Frontal cortex (tissue), 4 donors: ENCODE results near the gene TTLL10. TPM values are rescaled to one million over a fixed set of nuclear protein-coding genes. Genes with fewer than 3 reads are reported as not detected.
A peak's percentile ranks its signal among the peaks of the same experiment; 100 is the strongest.

Experiments
- DNase-seq, 2 donors: peaks; one replicate each; pipeline ENCODE4 v3.0.0; 2012; ENCODE audit warnings: low spot score in 2 of 2
- FAIRE-seq: peaks from 2 replicates; lab custom pipeline; 2012; peaks lifted over from hg19 to GRCh38; lab: Jason Lieb, UNC
- small RNA-seq: library from RNA; depleted of rRNA; stranded (forward); fragments of <200 nt; gene quantifications from one replicate; pipeline ENCODE3, GENCODE V24; 2014
- total RNA-seq: library from RNA; depleted of rRNA; stranded (reverse); fragments of >200 nt; gene quantifications from one replicate; pipeline ENCODE4 v1.2.3, GENCODE V29; 2014
- donor health status: control.
- donor health status: control.
- donor health status: control.

TTLL10 gene
- total RNA-seq, 1 donor from 2014 or later = not detected

GRCh38 chr1:1240348-1240732, 66.7 kb downstream of the TTLL10 start:
- no peak for DNase-seq
- FAIRE-seq = no peak

GRCh38 chr1:1240822-1241587, 67.3 kb downstream of the TTLL10 start:
- DNase-seq = no peak

GRCh38 chr1:1241588-1242219, 68.0 kb downstream of the TTLL10 start:
- no peak for DNase-seq
- FAIRE-seq = no peak

More at GRCh38 chr1:1240822-1241587, 67.3 kb downstream of the TTLL10 start:
- FAIRE-seq = no peak

GRCh38 chr1:1242461-1243265, 69.0 kb downstream of the TTLL10 start:
- no peak for FAIRE-seq
- DNase-seq = no peak

- FAIRE-seq = no peak
- DNase-seq = no peak
Observed at GRCh38 chr1:1243266-1243660, 69.6 kb downstream of the TTLL10 start.

GRCh38 chr1:1243807-1244191, 70.1 kb downstream of the TTLL10 start:
- DNase-seq = no peak
- FAIRE-seq = no peak

- FAIRE-seq (no peak), DNase-seq (no peak)
Observed at GRCh38 chr1:1244192-1244811, 70.6 kb downstream of the TTLL10 start.

GRCh38 chr1:1245178-1245816, 71.6 kb downstream of the TTLL10 start:
- DNase-seq (no peak), FAIRE-seq (no peak)

GRCh38 chr1:1245817-1246576, 72.3 kb downstream of the TTLL10 start:
- FAIRE-seq = no peak
- DNase-seq = no peak

- FAIRE-seq (no peak), DNase-seq (no peak)
Observed at GRCh38 chr1:1246577-1247340, 73.1 kb downstream of the TTLL10 start, which contains the start of gene C1QTNF12. Gene C1QTNF12 (minus strand): TSS chr1:1246722. CDS start chr1:1246690, 32 bp downstream.

- DNase-seq = no peak
- FAIRE-seq = no peak
Observed at GRCh38 chr1:1247341-1247913, 73.7 kb downstream of the TTLL10 start.

Small RNAs within 50 kb of the gene (small RNA-seq; reads per million reads assigned to genes)
- gene MIR200A (0.13 reads per million), gene MIR200B (1.3 reads per million, percentile 73 among the genes with 10 or more reads in this experiment), gene MIR429 (0.41 reads per million, percentile 29 among the genes with 10 or more reads in this experiment)

Other genes with a start within 250 kb of the TTLL10 start
- gene SAMD11, start 250.0 kb upstream of the TTLL10 start, total RNA-seq = 0.41 TPM
- gene NOC2L, start 214.6 kb upstream of the TTLL10 start, total RNA-seq = 67.3 TPM
- 6.1 TPM for gene KLHL17, start 213.3 kb upstream of the TTLL10 start, total RNA-seq
- not detected for gene PLEKHN1, start 207.4 kb upstream of the TTLL10 start, total RNA-seq
- gene PERM1, start 191.8 kb upstream of the TTLL10 start, total RNA-seq = not detected
- 20.0 TPM for gene HES4, start 173.8 kb upstream of the TTLL10 start, total RNA-seq
- 11.0 TPM for gene ISG15, start 160.4 kb upstream of the TTLL10 start, total RNA-seq
- gene AGRN, start 153.8 kb upstream of the TTLL10 start, total RNA-seq = 51.8 TPM
- not detected for gene RNF223, start 99.6 kb upstream of the TTLL10 start, total RNA-seq
- 6.1 TPM for gene C1orf159, start 57.8 kb upstream of the TTLL10 start, total RNA-seq
- not detected for gene TNFRSF18, start 32.7 kb downstream of the TTLL10 start, total RNA-seq
- gene TNFRSF4, start 40.3 kb downstream of the TTLL10 start, total RNA-seq = not detected
- 22.8 TPM for gene SDF4, start 58.1 kb downstream of the TTLL10 start, total RNA-seq
- 24.1 TPM for gene B3GALT6, start 58.4 kb downstream of the TTLL10 start, total RNA-seq
- not detected for gene C1QTNF12, start 72.8 kb downstream of the TTLL10 start, total RNA-seq
- gene UBE2J2, start 100.0 kb downstream of the TTLL10 start, total RNA-seq = 37.9 TPM
- gene SCNN1D, start 106.6 kb downstream of the TTLL10 start, total RNA-seq = 1.2 TPM
- gene ACAP3, start 134.1 kb downstream of the TTLL10 start, total RNA-seq = 63.2 TPM
- 6.5 TPM for gene PUSL1, start 134.7 kb downstream of the TTLL10 start, total RNA-seq
- 28.9 TPM for gene INTS11, start 150.8 kb downstream of the TTLL10 start, total RNA-seq
- gene CPTP, start 150.9 kb downstream of the TTLL10 start, total RNA-seq = 14.3 TPM
- 0.41 TPM for gene TAS1R3, start 157.4 kb downstream of the TTLL10 start, total RNA-seq
- gene DVL1, start 175.5 kb downstream of the TTLL10 start, total RNA-seq = 65.2 TPM
- gene MXRA8, start 184.7 kb downstream of the TTLL10 start, total RNA-seq = 10.2 TPM
- 31.0 TPM for gene AURKAIP1, start 201.3 kb downstream of the TTLL10 start, total RNA-seq
- 84.0 TPM for gene CCNL2, start 225.5 kb downstream of the TTLL10 start, total RNA-seq
- 54.6 TPM for gene MRPL20, start 233.4 kb downstream of the TTLL10 start, total RNA-seq
- gene ANKRD65, start 247.4 kb downstream of the TTLL10 start, total RNA-seq = 1.2 TPM